ENCODE measurements around the gene HEPACAM2.

HEPACAM2 gene

GRCh38 chr7:93146036-93146435 is 80.2 kb downstream of the HEPACAM2 start:
- no peak for DNase-seq

GRCh38 chr7:93145354-93145753 is 80.9 kb downstream of the HEPACAM2 start:
- DNase-seq: no peak

GRCh38 chr7:93142127-93142526 is 84.1 kb downstream of the HEPACAM2 start:
- DNase-seq: no peak

- DNase-seq: no peak
These were observed 85.6 kb downstream of the HEPACAM2 start for GRCh38 chr7:93140582-93141191.

GRCh38 chr7:93138576-93138975 is 87.7 kb downstream of the HEPACAM2 start:
- no peak for DNase-seq
